Testis (tissue), 3 donors: ENCODE results near the gene DOCK11. TPM values are rescaled to one million over a fixed set of nuclear protein-coding genes. Genes with fewer than 3 reads are reported as not detected.

ENCODE experiments used
- DNase-seq: peaks from one replicate; pipeline ENCODE4 v3.0.0-alpha.2; 2019
- H3K27ac ChIP-seq, 2 donors: fragments of 200-600 bp; sonication (generic); one replicate each; pipeline ENCODE4 v1.5.1; 2019
- H3K27me3 ChIP-seq: fragments of 200-600 bp; sonication (generic); one replicate; pipeline ENCODE4 v1.5.1; 2019
- H3K36me3 ChIP-seq: fragments of 200-600 bp; sonication (generic); one replicate; pipeline ENCODE4 v1.5.1; 2017; ENCODE audit warnings: low read depth; ENCODE audit errors: missing control alignments
- H3K4me1 ChIP-seq: fragments of 200-600 bp; sonication (generic); one replicate; pipeline ENCODE4 v1.5.1; 2019
- H3K4me3 ChIP-seq, 2 donors: fragments of 200-600 bp; sonication (generic); one replicate each; pipeline ENCODE4 v1.5.1; 2017 to 2019
- H3K9me3 ChIP-seq: fragments of 200-600 bp; sonication (generic); one replicate; pipeline ENCODE4 v1.5.1; 2017
- CTCF ChIP-seq, 3 experiments: fragments of 450-650 bp in 2 of 3; fragments of 200-600 bp in 1 of 3; sonication (generic) in 1 of 3; IDR thresholded peaks; one replicate each; pipeline ENCODE4 v1.5.1; 2016 to 2019; ENCODE audit warnings: antibody characterized with exemption in 3 of 3, mild to moderate bottlenecking in 2 of 3, moderate library complexity in 1 of 3
- POLR2A ChIP-seq: fragments of 450-650 bp; IDR thresholded peaks from one replicate; pipeline ENCODE4 v1.6.1; 2017; ENCODE audit warnings: antibody characterized with exemption, mild to moderate bottlenecking, moderate library complexity
- whole genome bisulfite sequencing, 2 donors: methylation state at CpG; one replicate each; pipeline ENCODE4 v1.1.5; 2018; 5-methylcytosine and 5-hydroxymethylcytosine counted together
- intact Hi-C: fragments of 100-400 bp; cut with DNase I; formaldehyde crosslinking; loops from one replicate; pipeline ENCODE4 v1.15.1; 2023; ENCODE audit warnings: low total_unique reads
- polyA plus RNA-seq: library from polyadenylated mRNA; stranded (reverse); fragments of 350-450 nt; fragmentation: Illumina TruSeq; extraction: RNeasy Lipid Tissue Mini Kit (QIAGEN cat#74804); gene quantifications from one replicate; pipeline ENCODE4 v1.2.3, GENCODE V29; 2014; ENCODE audit warnings: low read depth, low replicate concordance; ENCODE audit not compliant: insufficient read depth
- total RNA-seq, 2 donors: library from RNA; depleted of rRNA; stranded (reverse); fragments of >200 nt; gene quantifications; one replicate each; pipeline ENCODE4 v1.2.3, GENCODE V29; 2016

DOCK11 gene
- total and polyA plus RNA-seq, 3 donors from 2014 or later, result 4.3 to 5.9 (median 5.8) TPM

GRCh38 chrX:118540342-118540741, 44.7 kb downstream of the DOCK11 start:
- no peaks in the 10 kb centered on the region for H3K9me3 ChIP-seq
- no peak overlapping the region for H3K4me3 ChIP-seq
- WGBS, 2 donors, result 83 to 93% methylated on average over 4 of the region's 4 CpGs
- no peaks in the 10 kb centered on the region for H3K36me3 ChIP-seq
- no peak for TF ChIP-seq POLR2A
- TF ChIP-seq CTCF (IDR thresholded peaks at IDR 0.05), result no peak
- intact Hi-C loops, result no loop called here
- DNase-seq, result no peak
- no peak overlapping the region for H3K27ac ChIP-seq
- no peaks in the 10 kb centered on the region for H3K27me3 ChIP-seq
- H3K4me1 ChIP-seq, result peaks cover 3% of the 10 kb centered on the region

GRCh38 chrX:118541482-118541881, 45.9 kb downstream of the DOCK11 start:
- DNase-seq, result no peak
- Histone ChIP-seq H3K9me3 (no peaks in the 10 kb centered on the region), H3K4me3 (no peak overlapping the region), H3K36me3 (no peaks in the 10 kb centered on the region), H3K27me3 (no peaks in the 10 kb centered on the region), H3K4me1 (peaks cover 3% of the 10 kb centered on the region), H3K27ac (no peak overlapping the region)
- no peak for TF ChIP-seq CTCF (IDR thresholded peaks at IDR 0.05)
- TF ChIP-seq POLR2A, result no peak
- intact Hi-C loops, result no loop called here
- 90 to 96% methylated on average over 3 of the region's 3 CpGs for WGBS, 2 donors

GRCh38 chrX:118545510-118545909, 49.9 kb downstream of the DOCK11 start:
- Histone ChIP-seq H3K9me3 (no peaks in the 10 kb centered on the region), H3K27me3 (no peaks in the 10 kb centered on the region), H3K27ac (no peak overlapping the region), H3K4me1 (no peaks in the 10 kb centered on the region), H3K4me3 (no peak overlapping the region), H3K36me3 (no peaks in the 10 kb centered on the region)
- DNase-seq, result no peak
- WGBS, 2 donors, result 88 to 98% methylated on average over 5 of the region's 5 CpGs
- intact Hi-C loops, result no loop called here
- TF ChIP-seq CTCF (IDR thresholded peaks at IDR 0.05), result no peak
- TF ChIP-seq POLR2A, result no peak

- Histone ChIP-seq H3K4me1 (no peaks in the 10 kb centered on the region), H3K27me3 (no peaks in the 10 kb centered on the region), H3K27ac (no peak overlapping the region), H3K4me3 (no peak overlapping the region), H3K9me3 (no peaks in the 10 kb centered on the region), H3K36me3 (no peaks in the 10 kb centered on the region)
- WGBS, 2 donors, result 77 to 83% methylated on average over 3 of the region's 3 CpGs
- TF ChIP-seq POLR2A, result no peak
- no peak for DNase-seq
- intact Hi-C loops, result no loop called here
Observed at GRCh38 chrX:118548841-118549240, 53.2 kb downstream of the DOCK11 start.

GRCh38 chrX:118550792-118551191, 55.2 kb downstream of the DOCK11 start:
- no peak overlapping the region for H3K4me3 ChIP-seq
- no peaks in the 10 kb centered on the region for H3K27me3 ChIP-seq
- intact Hi-C loops, result no loop called here
- 100% methylated on average over 2 of the region's 2 CpGs for WGBS, 2 donors
- H3K36me3 ChIP-seq, result no peaks in the 10 kb centered on the region
- DNase-seq, result no peak
- H3K9me3 ChIP-seq, result no peaks in the 10 kb centered on the region
- no peaks in the 10 kb centered on the region for H3K4me1 ChIP-seq
- no peak overlapping the region for H3K27ac ChIP-seq
- TF ChIP-seq CTCF (IDR thresholded peaks at IDR 0.05), result no peak
- TF ChIP-seq POLR2A, result no peak
